GM11168 (cell line): Measurements from ENCODE around the gene PTPRN2.
"Not testable (repeated sequence)": the region's sequence is repeated elsewhere in the genome, so short reads cannot be mapped to it uniquely, and the experiment has no call there.

ENCODE experiments used
- in situ Hi-C: fragments of 300-500 bp; cut with MboI; formaldehyde crosslinking; loops from one replicate; pipeline ENCODE4 v1.12.0; 2022; ENCODE audit warnings: low sequenced_read_pairs; ENCODE audit not compliant: unreplicated experiment

The PTPRN2 gene

GRCh38 chr7:157992511-157993160 lies 595.0 kb downstream of the PTPRN2 start:
- in situ Hi-C loops, result no loop called here

DNA sequence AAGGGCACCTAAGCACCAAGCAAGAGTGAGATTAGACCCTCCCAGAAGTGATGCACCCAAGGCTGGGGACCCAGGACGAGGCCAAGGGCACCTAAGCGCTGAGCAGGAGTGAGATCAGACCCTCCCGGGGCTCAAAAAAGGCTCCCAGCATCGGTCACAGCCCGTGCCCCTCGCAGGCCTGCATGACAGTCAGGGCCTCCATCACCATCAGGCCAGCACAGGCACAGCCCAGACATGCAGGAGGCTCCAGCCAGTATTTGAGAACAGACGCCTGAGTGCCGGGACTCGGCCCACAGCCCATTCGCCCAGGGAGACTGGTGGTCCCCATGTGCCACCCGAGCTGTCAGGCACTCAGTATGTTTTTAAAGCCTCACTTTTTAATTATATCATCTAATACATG lies 595.9 kb downstream of the PTPRN2 start:
- in situ Hi-C loops, result no loop called here

DNA sequence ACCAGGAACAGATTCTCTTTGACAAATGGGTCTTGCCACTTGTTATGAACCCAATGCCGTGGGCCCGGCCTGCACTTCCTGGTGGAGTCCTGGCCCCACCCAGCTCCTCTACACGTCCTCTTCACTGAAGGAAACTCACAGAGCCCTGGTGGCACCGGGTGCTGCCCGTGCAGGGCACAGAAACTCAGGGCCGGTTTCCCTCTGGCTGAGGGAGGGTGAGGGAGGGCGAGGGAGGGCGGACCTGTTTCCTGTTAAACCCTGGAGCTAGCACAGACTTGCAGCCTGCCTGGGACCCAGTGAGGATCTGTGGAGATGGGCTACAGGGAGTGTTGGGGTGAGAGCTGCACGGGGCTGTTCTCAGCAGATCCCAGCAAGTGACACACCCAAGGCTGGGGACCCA lies 596.3 kb downstream of the PTPRN2 start:
- in situ Hi-C loops, result no loop called here

- in situ Hi-C loops, result no loop called here
Observed at GRCh38 chr7:157990881-157991250, 596.8 kb downstream of the PTPRN2 start.

DNA sequence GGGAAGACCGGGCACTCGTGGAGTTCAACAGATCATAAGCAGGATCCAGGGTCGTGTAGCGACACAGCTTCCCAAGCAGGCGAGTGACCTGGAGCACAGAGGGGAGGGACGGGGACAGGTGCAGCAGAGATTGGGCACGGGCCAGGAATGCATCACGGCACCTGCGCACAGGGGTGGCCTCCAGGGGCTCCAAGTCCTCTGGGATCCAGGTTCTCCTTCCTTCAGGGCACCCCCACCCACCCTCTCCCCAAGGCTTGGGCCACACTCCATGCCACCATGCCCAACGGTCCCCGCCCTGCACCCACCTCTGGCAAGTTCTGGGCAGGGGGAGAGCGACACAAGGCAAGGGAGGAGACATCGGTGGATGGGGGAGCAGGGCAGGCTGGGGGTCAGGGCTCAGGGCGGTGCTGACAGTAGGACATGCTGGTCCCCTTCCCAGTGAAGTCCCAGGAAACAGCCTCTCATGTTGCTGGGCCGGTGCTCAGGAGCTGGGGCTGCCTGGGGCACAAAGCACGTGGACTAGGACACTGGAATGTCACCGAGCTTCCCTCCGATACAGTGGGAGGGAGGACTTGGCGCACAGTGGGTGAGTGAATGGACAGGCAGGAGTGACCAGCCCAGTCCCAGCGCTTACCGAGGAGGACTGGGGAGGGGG lies 597.3 kb downstream of the PTPRN2 start:
- in situ Hi-C loops, result no loop called here

GRCh38 chr7:157989589-157989988 lies 598.0 kb downstream of the PTPRN2 start:
- in situ Hi-C loops, result no loop called here

DNA sequence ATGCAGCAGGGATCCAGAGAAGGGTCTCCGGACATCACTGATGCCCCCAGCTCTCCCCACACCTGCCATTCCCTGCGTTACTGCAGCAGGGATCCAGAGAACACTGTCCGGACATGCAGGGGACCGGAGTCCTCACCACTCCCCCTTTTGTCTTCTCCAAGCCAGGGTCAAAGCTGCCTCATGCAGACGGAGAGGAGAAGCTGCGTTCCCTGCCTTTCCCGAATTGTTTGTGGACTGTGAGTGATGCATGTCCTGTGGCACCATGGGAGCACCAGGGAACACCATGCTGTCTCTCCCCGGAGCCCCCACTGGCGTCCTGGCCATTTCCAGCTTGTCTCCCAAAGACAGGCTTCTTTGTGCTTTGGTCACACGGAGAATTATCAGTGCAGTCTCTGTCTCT lies 599.7 kb downstream of the PTPRN2 start:
- in situ Hi-C loops, result no loop called here

GRCh38 chr7:157986051-157986450 lies 601.6 kb downstream of the PTPRN2 start:
- in situ Hi-C loops, result no loop called here

DNA sequence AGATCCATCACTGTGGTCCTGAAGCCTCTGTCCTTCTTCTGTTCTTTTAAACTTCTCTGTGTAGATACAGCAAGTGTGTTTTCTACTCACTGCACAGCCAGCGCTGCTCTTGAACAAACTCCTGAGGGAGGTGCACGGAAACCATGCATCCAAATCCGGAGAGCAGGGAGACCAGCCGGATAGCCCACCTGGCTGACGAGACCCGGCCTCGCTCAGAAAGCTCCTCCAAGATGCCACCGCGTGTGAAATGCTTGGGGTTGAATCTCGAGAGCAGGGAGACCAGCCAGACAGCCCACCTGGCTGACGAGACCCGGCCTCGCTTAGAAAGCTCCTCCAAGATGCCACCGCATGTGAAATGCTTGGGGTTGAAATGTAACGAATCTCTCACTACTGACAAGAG lies 602.0 kb downstream of the PTPRN2 start:
- in situ Hi-C loops, result no loop called here

- in situ Hi-C loops, result no loop called here
Observed at GRCh38 chr7:157984423-157985163, 603.0 kb downstream of the PTPRN2 start.

GRCh38 chr7:157983502-157984422 lies 603.9 kb downstream of the PTPRN2 start:
- in situ Hi-C loops, result no loop called here

GRCh38 chr7:157981778-157982177 lies 605.8 kb downstream of the PTPRN2 start:
- in situ Hi-C loops, result no loop called here

DNA sequence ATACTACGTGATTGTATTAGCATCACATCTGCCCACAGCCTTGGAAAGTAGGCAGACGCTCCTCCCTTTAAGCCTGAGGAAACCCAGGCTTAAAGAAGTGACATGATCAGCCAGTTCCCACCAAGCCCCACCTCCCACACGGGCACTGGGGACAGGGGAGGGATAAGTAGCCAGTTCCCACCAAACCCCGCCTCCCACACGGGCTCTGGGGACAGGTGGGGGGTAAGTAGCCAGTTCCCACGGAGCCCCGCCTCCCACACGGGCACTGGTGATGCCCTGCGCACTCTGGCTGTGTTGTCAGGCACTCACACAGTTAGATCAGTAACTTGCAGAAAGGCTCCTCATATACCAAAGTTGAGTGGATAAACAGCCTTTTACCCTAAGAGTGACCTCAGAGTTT lies 606.8 kb downstream of the PTPRN2 start:
- in situ Hi-C loops, result no loop called here

GRCh38 chr7:157980341-157980731 lies 607.3 kb downstream of the PTPRN2 start:
- in situ Hi-C loops, result not testable (repeated sequence)

- in situ Hi-C loops, result no loop called here
Observed at GRCh38 chr7:157979636-157980340, 607.8 kb downstream of the PTPRN2 start.

- in situ Hi-C loops, result no loop called here
Observed at GRCh38 chr7:157978766-157979165, 608.9 kb downstream of the PTPRN2 start.

DNA sequence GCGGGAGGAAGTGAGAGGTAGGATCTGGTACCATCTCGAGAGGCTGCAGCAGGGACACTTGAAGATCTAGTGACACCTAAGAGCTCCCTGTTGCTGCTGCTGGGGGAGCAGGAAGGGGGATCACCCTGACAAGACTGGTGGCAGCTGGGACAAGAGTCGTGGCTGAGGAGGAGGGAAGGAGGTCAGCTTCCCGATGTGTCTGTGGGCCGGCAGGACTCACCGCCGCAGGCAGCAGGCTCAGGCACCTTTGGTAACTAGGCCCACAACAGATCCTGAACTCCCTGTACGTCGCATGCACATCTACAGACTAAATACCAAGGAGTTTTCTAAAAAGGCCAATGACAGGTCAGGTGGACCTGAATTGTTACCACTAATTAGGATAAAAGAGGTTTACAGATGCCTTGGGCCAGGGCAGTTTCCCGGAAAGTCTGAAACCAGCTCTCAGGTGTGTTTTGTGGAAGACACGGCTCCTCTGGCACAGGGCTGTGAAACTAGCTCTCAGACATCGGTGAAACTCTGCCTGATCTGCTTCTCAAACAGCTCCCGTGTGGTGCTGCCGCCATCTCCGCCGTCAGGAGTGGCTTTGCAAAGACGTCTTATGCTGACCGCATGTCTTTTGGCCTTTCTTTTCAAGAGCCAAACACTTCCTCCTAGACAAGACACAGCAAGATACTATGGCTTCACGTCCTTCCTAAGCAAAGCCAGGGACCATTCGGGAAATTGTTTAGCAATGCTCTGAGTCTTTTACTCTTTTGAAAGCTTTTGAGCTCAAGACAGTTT lies 609.7 kb downstream of the PTPRN2 start:
- in situ Hi-C loops, result no loop called here

DNA sequence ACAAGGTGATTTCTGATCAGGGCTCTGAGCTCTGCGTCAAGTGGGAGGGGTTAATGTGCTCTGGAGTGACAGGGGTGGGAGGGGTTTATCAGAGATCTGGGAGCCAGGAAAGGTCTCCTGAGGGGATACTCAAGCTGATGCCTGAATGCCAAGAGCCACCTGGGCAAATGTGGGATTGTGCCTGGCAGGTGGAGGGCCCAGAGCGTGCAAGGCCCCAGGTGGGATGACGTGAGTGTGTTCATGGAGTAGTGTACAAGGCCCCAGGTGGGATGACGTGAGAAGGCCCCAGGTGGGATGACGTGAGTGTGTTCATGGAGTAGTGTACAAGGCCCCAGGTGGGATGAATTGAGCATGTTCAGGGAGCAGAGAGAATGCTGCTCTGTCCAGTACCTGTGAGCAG lies 610.3 kb downstream of the PTPRN2 start:
- in situ Hi-C loops, result no loop called here

- in situ Hi-C loops, result no loop called here
Observed at GRCh38 chr7:157976406-157976805, 611.2 kb downstream of the PTPRN2 start.
